ENCODE measurements around the gene ERFE. TPM values are rescaled to one million over a fixed set of nuclear protein-coding genes. Genes with fewer than 3 reads are reported as not detected.

The ERFE gene
- total and polyA plus RNA-seq, 2 donors (not counting 3 experiments of a cell fraction or from before 2014, with no cell fraction given) = 0.65 to 1.2 TPM

DNA sequence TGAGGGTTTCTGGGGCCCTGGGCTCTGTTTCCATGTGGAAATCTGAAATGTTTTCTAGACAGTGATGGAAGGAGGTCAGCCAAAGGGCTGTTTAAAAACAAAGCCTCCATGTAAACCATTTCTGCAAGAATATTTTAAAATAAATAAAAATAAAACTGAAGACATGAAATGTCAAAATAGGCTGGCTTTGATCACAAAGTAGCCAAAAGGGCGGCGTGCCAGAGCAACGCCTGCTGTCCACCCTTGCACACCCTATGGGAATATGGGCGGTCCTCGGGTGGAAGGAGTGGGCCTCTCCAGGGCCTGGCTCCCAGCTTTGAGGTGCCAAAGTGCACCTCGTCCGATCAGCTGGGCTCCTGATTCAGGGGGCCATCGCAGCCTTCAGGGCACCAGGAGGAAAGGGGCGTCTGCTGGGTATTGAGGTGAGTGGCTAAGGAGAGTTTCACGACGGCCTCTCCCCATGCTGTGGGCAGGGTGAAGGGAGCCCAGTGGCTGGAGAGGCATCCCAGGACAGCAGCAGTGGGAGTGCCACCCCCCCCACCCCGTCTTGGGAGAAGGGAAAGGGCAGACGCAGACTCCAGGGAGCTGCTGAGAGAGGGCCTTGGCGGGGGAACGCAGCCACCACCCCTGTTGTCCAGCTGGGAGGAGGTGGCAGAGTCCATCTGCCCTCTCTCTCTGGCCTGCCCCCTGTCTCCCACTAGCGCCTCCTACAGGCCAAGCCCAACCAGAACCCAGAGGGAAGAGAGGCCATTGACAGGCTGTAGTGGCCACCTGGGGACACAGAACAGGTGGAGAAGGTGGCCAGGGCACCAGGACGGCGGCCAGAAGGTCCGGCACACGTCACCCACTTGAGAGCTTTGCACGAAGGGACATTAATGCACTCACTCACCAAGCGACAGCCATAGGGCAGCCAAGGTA lies 5.7 kb upstream of the ERFE start:
- CTCF ChIA-PET = interaction anchor here (1.3 kb wide), 1 partner anchor 295 kb away, joined by 3 read pairs; no protein-coding TSS in a partner anchor
- BruUV-seq (replicated peaks) = no TSS peak
- H3K9me3 ChIP-seq (replicated peaks; ENCODE audit: control insufficient read depth, insufficient read depth, low read length) = no peaks in the 10 kb centered on the region
- H3K27ac ChIP-seq (ENCODE audit: insufficient read depth, low read depth, low read length) = no peak overlapping the region
- peaks cover 0 to 3% of the 10 kb centered on the region in 2 experiments for H3K27me3 ChIP-seq (ENCODE audit: control insufficient read depth in 2 of 2, insufficient read depth in 2 of 2, low read length in 2 of 2)
- no peak overlapping the region for H3K4me3 ChIP-seq (replicated peaks in 1 of 3; ENCODE audit: insufficient read depth in 1 of 3, low read depth in 1 of 3, low read length in 3 of 3)
- dilution Hi-C loops (cut with MboI; ENCODE audit: extremely low pct_ligation_motif_present, low sequenced_read_pairs) (no loop called here), intact Hi-C loops (cut with micrococcal nuclease) (no loop called here)
- no peak overlapping the region for H2AFZ ChIP-seq (ENCODE audit: low read depth, low read length)
- H3K79me2 ChIP-seq (ENCODE audit: control insufficient read depth, insufficient read depth, low read length) = no peaks in the 10 kb centered on the region
- no peaks in the 10 kb centered on the region for H3K36me3 ChIP-seq (ENCODE audit: control insufficient read depth in 2 of 2, extremely low read depth in 1 of 2, insufficient read depth in 2 of 2, low read length in 2 of 2)
- FAIRE-seq (no peak), DNase-seq (ENCODE audit: low read depth, low spot score) (no peak)
- no peaks in the 10 kb centered on the region for H3K4me1 ChIP-seq (ENCODE audit: control insufficient read depth, extremely low read depth, insufficient read depth, low read length)
- H3K4me2 ChIP-seq (ENCODE audit: insufficient read depth, low read length) = no peak overlapping the region
- no peaks in the 10 kb centered on the region for H4K20me1 ChIP-seq (replicated peaks; ENCODE audit: control insufficient read depth, extremely low read depth, insufficient read depth, low read length)
- TF ChIP-seq GATA2 (IDR thresholded peaks at IDR 0.05; ENCODE audit: insufficient read depth, insufficient read length, low read depth, low read length) = no peak
- TF ChIP-seq FOS (IDR thresholded peaks at IDR 0.05; ENCODE audit: borderline replicate concordance, insufficient read depth, low read length) = no peak
- TF ChIP-seq, protein P1, sequence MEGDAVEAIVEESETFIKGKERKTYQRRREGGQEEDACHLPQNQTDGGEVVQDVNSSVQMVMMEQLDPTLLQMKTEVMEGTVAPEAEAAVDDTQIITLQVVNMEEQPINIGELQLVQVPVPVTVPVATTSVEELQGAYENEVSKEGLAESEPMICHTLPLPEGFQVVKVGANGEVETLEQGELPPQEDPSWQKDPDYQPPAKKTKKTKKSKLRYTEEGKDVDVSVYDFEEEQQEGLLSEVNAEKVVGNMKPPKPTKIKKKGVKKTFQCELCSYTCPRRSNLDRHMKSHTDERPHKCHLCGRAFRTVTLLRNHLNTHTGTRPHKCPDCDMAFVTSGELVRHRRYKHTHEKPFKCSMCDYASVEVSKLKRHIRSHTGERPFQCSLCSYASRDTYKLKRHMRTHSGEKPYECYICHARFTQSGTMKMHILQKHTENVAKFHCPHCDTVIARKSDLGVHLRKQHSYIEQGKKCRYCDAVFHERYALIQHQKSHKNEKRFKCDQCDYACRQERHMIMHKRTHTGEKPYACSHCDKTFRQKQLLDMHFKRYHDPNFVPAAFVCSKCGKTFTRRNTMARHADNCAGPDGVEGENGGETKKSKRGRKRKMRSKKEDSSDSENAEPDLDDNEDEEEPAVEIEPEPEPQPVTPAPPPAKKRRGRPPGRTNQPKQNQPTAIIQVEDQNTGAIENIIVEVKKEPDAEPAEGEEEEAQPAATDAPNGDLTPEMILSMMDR (IDR thresholded peaks at IDR 0.05; ENCODE audit: extremely low read depth in 1 of 2, insufficient read depth in 1 of 2, low read depth in 1 of 2, low read length in 2 of 2) = no peak
- TF ChIP-seq, protein P2, sequence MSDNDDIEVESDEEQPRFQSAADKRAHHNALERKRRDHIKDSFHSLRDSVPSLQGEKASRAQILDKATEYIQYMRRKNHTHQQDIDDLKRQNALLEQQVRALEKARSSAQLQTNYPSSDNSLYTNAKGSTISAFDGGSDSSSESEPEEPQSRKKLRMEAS (IDR thresholded peaks at IDR 0.05; ENCODE audit: insufficient read depth, insufficient read length) = no peak
- TF ChIP-seq JUN (IDR thresholded peaks at IDR 0.05; ENCODE audit: borderline replicate concordance, insufficient read depth, insufficient read length, low read depth) = no peak
- no peak for TF ChIP-seq POLR2AphosphoS5 (IDR thresholded peaks at IDR 0.05; ENCODE audit: insufficient read depth, low read depth, low read length)
- no peak for TF ChIP-seq EZH2 (IDR thresholded peaks at IDR 0.05; ENCODE audit: borderline replicate concordance, low read depth, low read length, severe bottlenecking)
- no peak for TF ChIP-seq POLR2A (IDR thresholded peaks at IDR 0.05; ENCODE audit: low read depth, low read length)
- no peak for TF ChIP-seq MYC (IDR thresholded peaks at IDR 0.05; ENCODE audit: low read depth, low read length)
- H3K9ac ChIP-seq (replicated peaks; ENCODE audit: extremely low read depth, insufficient read depth, low read length) = no peak overlapping the region
- POLR2A ChIA-PET = no interaction called here
- no peaks in the 10 kb centered on the region for H3K9me1 ChIP-seq (replicated peaks; ENCODE audit: control insufficient read depth, extremely low read depth, insufficient read depth, low read length)

Data from endothelial cell of umbilical vein (primary cell).